HG02981 (cell line): ENCODE results near the gene TPRG1L.

ENCODE experiments used
- ATAC-seq: cut with Tn5 transposase; IDR thresholded peaks from one replicate; pipeline ENCODE4 v1.9.1; 2021; ENCODE audit warnings: mild to moderate bottlenecking, moderate library complexity; ENCODE audit not compliant: unreplicated experiment

TPRG1L gene

DNA sequence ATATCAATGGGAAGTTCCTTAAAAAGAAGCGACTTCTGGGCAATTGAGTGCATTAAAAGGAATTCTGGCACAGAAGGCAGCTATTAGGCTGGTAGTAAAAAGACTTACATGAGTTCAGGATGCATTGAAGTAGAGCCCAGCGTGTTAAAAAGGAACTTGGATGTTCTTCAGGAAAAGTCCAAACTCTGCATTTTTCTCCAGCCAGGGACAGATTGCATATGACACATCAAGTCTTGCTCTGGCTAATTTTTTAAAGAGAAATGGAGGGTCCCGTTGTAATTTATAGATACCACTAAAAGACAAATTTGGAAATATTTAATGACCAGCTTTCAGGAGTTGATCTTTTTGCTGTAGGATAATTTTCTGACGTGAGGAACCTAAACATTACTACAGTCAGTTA, 1.2 kb downstream of the TPRG1L start:
- no peak for ATAC-seq

DNA sequence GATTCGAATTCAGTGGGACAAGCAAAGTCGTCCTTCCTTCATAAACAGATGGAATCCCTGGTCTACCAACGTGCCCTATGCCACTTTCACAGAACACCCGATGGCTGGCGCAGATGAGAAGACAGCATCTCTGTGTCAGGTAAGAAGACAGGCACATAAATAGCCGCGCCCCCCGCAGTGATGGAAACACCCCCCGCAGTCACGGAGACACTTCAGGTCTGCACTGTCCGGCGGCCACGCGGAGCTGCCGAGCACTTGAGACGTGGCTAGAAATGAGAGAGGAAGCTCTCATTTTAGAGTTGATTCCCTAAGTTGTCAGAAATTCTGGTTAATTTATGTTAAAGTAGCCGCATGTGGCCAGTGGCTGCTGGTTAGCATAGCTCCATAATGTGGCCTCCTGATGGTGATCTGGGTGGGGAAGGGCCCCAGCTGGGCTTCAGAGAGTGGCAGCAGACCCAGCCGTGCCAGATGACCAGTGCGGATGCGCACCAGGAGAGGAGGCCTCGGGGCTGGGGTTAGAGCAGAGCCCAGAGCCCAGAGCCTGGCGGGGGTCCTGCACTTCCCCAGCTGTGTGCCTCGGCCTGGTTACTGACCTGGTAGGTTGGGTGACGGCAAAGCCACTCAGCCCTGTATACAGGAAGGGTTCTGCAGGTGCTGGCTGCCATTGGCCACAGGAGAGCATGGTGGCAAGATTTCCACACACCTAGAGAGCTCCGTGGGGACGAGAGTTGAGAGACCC, 2.9 kb downstream of the TPRG1L start:
- ATAC-seq: no peak

DNA sequence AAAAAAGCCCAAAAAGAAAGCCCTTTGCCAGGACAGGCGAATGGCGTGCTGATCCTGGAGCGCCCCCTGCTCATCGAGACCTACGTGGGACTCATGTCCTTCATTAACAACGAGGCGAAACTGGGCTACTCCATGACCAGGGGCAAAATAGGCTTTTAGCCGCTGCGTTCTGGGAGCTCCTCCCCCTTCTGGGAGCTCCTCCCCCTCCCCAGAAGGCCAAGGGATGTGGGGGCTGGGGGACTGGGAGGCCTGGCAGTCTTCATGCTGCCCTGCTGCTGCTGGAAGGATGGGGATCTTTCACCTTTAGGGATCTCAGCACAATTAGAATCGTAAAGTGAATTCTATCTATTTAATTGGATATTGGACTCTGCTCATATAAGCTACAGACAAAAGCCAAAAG, 3.6 kb downstream of the TPRG1L start:
- ATAC-seq: no peak

DNA sequence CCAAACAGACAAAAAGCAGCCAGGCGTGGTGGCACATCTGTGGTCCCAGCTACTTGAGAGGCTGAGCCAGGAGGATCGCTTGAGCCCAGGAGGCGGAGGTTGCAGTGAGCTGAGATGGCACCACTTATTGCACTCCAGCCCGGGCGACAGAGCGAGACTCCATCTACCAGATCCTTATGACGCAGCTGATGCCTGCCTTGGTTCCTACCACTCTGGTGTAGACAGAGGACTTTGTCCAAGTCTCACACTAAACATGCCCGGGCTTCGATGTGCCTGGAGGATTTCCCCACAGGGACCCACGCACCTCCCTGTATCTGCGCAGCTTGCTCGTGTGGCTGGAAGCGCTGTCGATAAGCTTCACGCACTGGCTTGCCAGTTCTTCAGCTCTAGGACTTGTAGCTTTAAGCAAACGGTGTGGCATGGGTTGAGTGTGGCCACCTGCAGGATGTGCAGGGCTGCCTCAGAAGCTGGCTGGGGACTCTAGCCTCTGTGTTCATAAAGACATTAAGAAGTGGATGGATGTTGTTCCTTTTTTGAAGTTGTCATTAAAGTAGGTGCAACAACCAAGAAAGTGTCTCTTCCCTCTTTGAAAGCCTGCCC, 4.8 kb downstream of the TPRG1L start:
- ATAC-seq: no peak

DNA sequence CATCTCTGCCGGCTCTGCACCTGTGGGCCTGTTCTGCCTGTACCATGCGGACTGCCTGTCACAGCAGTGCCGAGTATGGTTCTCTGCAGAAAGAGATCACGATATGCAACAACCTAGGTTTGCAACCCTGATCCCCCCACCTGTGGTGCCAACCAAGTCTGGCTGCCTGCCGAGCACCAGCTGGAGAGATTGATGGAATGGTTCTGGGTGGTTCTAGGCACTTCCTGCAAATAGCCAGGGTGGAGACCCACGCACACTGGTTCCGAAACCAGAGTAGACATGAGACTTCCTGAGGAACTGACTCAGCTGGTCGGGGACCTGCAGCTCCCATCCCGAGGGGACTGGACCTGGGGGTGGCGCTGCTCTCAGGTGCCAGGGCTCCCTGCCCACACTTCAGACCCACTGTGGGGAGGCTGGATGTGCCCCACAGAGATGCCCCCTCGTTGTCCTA, 5.4 kb downstream of the TPRG1L start:
- no peak for ATAC-seq

DNA sequence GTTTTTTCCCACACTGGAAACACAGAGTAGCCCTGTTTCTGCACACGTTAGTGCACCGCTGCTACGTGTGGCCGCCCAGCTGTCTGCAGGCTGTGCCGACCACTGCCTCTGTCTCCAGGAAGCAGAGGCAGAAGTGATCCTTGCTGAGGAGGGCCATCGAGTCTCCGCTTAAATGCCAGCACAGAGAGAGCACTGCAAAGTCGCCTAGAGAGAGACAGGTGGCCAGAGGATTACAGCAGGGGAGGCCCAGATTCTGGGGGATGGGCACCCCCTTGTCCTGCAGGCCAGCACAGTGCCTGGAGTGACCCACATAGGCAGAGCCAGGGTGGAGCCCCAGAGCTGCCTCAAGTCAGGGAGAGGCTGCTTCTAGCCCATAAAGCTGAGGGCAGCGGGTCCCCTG, 6.1 kb downstream of the TPRG1L start:
- no peak for ATAC-seq

DNA sequence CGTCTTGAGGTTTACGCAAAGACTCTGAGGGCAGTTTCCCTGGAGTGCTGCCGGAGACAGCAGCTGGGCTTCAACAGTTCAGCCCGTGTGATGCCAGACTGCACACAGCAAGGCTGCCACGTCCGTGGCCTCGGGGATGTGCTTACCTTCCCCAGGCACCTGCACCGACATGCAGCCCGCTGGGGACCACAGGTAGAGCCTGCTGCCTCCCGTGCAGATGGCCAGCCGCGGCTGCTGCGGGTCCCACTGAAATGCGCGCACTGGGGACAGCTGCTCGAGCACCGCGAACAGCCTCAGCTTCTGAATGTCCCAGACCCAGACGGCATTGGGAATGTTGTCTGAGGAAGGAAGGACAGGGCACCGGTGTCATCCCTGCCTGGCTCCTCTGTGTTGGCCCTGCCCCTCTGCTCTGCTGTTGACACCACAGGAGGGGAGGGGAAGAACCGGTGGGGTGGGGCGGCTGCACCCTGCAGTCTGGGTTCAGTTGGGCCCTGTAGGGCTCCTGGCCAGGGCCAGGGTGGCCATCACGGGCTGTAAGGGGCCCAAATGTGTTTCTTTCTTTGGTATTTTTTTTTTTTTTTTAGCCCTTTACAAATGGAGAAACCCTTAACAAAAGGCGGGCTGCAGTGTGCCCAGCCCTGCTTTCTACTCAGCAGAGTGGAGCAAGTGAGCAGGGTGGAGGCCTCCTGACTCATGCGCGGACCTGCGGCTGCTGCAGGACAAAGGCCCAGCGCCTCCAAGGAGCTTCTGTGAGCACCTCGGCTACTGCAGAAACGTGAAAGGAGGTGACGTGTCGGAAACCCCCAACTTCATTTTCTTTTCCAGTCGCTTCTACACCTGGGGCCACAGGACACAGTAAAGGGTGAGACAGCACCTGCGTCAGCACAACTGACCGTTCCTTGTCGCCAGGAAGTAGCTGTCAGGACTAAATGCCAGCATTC, 6.8 kb downstream of the TPRG1L start:
- ATAC-seq: no peak

DNA sequence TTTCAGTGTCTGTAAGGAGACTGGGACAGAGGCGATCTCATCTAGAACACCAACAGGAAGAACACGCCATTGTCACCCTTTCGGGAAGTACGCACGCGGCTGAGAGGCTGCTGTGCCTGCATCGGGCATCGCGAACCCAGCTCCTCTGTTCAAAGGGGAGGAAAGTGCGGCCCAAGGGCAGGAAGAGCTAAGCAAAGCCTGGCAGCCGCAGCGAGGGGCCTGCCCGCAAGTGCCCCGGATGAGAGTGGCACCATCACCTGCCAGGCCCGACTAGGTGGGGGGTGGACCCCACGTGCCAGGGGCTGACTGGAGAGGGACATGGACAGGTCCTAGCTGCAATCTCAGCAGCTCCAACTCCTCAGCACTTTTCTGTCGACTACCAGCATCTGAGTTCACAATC, 7.5 kb downstream of the TPRG1L start:
- ATAC-seq: no peak

DNA sequence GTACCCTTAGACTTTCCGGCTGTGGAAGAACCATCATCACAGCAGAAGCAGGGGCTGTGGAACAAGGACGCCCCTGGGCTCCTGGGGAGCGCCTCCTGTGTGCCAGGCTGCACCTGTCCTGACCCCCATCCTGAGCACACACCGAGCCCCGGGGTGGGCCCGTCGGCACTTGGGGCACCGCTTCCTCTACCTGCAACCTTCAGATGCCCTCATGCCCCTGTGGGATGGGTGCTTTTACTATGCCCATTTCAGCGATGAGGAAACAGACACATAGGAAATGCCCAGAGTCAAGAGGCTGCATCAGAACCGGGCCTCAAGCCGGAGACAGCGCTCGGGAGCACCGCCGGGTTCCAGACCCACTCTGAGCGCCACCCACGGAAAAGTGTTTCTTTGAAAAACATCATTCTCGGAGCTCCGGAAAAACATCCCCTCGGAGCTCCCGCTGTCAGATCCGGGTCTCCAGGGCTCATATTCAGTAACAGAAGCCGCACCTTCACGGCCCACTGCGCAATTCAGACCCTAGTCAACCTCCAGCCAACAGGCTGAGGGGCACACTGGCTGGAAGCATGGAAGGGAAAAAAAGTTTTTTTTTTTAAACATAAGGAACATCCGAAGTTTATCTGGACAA, 8.0 kb downstream of the TPRG1L start:
- ATAC-seq: no peak

DNA sequence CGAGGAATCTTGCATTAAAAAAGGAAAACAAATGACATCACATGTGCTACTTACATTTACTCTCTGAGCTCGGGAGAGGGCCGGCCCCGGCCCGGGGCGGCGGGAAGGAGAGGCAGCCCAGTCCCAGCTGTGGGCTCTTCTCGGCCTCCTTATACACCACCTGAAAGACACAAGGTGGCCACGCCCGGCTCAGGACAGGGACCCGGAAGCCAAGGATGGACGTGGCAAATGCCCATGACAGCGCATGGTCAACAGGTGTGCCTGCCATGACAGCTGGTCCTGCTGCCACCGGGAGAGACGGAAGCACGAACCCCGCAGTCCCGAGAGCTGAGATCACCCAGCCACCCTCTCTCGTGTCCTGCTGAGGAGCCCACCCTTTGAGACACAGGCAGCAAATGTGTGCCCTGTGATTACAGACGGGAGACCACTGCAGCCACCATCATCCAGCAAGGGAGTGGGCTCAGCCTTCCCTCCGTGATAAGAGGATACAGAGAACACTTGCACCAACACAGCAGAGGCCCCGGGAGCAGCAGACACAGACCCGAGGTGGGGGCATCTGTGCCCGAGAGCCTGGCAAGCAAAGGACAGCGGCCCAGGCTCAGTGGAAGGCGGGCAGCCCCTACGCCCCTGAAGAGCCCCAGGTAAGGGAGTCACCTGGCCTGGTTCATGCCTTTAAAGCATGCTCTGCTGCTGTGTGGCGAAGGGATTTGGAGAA, 8.7 kb downstream of the TPRG1L start:
- ATAC-seq: no peak

DNA sequence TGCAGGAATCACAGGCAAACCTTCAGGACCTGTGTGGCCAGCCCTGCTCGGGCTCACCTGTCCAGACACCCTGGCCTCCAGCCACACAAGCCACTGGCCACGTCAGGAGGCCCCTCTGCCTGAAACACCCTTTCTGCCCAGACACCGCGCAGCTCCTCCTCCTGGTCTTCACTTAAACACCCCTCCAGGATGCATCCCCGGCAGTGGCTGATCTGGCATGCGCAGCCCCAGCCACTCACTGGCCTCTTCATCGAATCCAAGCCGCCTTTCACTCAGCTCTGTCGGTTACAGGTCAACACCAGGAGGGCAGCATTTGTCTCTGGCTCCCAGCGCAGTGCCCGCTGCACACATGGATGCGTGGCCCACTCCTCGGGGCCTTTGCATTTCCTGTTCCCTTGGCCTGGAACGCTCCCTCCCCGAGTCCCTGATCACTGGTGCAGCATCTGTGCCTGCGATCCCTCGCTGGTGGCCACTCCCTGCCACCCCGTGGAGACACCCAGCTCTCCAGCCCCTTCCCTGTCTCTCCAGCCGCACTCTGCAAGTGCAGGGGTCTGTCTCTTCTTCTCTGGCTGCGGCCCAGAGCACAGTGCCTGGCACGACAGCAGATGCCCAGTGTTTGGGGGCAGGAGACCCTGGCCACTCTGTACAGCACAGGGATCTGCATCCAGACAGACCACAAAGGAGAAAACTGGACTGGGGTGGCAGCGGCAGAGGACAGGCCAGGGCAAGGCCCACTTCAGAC, 9.4 kb downstream of the TPRG1L start:
- ATAC-seq: no peak

DNA sequence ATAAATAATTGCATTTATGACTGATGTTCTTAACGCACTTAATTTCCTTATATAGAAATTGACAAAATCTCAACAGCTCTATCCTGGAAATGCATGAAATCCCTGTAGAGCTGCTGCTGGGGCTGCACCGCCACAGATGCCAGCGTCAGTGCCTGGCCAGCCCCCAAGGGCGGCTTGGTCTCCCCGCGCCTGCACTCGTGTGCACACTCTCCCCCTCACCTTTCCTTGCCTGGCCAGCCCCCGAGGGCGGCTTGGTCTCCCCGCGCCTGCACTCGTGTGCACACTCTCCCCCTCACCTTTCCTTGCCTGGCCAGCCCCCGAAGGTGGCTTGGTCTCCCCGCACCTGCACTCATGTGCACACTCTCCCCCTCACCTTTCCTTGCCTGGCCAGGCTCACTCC, 11.3 kb downstream of the TPRG1L start:
- no peak for ATAC-seq

DNA sequence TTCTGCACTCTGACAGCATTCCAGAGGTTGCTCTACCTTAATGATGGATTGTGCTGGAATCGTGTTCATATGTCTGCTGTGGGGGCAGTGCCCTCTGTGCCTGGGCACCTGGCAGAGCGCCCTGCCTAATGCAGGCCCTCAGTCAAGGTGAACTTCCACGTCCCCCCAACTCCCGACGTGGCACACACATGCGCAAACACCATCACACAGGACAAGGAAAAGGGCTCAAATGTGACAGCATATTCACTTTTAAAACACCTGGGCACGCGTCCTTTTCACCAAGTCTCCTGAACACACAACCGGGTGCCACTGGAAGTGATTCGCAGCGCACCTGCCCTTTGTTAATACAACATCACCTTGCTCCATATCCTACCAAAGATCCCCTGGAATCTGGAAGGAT, 11.7 kb downstream of the TPRG1L start:
- ATAC-seq: no peak

DNA sequence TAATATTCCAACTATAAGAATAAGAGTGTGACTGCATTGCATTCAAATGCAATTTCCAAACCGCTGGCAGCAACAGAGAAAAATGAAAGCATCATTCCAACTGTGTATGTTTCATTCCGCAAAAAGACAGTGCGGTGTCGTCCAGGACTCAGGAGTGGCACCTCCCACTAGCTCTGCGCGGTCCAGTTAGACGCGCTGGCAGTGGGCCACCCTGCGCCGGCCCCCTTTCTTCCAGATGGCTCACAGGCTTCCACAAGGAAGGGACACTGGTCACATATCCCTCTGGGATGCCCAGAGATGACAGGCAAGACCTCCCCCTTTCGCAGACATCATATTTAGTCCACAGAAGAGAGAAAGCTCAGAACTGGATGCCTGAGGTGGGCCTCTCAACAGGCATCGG, 13.2 kb downstream of the TPRG1L start:
- no peak for ATAC-seq

DNA sequence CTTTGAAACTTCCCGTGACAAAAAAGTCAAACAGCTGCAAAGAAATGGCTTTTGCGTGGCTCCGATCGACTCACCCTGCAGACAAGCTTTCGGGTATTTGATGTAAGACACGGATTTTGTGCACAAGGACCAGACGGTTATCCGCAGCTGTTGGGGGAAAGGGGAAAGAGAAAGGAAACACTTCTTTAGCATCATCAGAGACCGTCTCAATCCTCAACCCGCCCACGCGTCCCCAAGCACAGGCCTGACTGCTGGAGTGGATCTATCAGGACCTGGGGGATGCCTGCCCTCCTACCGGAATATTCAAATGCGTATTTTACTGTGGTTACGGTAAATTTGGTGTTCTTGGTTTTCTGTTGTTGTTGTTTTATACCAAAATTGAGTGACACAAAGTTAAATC, 13.9 kb downstream of the TPRG1L start:
- no peak for ATAC-seq

DNA sequence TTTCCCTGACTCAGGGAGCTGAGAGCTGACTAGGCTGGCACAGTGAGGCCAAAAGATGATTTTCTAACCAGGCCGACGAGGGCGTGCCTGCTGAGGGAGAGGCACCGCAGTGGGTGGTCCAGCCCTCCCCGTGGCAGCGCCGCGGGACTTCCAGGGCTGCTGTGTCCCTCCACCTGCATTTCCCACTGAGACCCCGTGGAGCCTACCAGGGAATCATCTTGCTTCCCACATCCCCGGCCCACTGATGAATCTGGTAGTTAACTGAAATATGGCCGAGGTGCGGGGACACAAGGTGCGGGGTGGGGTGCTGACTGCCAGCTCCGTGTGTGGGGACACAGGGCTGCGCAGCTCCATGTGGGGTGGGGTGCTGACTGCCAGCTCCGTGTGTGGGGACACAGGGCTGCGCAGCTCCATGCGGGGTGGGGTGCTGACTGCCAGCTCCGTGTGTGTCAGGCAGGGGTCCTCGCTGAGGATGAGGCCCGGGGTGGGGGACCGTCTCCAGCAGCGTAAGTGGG, 14.6 kb downstream of the TPRG1L start:
- no peak for ATAC-seq

DNA sequence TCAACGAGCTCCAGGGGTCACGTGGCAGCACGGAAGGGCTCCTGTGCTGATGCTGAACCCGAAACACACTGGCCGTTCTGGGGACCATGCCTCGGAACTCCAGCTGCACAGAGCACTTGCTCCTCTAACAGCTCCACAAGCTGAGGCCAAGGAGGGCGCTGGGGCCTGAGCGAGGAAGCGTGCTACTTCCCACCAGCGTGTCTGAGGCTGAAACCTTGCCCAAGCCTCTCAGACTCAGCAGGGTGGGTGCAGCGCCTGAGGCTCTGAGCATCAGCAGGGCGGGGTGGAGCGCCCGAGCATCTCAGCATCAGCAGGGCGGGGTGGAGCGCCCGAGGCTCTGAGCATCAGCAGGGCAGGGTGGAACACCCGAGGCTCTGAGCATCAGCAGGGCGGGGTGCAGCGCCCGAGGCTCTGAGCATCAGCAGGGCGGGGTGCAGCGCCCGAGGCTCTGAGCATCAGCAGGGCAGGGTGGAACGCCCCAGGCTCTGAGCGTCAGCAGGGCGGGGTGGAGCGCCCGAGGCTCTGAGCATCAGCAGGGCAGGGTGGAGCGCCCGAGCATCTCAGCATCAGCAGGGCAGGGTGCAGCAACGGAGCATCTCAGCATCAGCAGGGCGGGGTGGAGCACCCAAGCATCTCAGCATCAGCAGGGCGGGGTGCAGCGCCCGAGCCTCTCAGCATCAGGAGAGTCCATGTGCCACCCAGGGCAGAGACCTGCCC, 15.5 kb downstream of the TPRG1L start:
- no peak for ATAC-seq

DNA sequence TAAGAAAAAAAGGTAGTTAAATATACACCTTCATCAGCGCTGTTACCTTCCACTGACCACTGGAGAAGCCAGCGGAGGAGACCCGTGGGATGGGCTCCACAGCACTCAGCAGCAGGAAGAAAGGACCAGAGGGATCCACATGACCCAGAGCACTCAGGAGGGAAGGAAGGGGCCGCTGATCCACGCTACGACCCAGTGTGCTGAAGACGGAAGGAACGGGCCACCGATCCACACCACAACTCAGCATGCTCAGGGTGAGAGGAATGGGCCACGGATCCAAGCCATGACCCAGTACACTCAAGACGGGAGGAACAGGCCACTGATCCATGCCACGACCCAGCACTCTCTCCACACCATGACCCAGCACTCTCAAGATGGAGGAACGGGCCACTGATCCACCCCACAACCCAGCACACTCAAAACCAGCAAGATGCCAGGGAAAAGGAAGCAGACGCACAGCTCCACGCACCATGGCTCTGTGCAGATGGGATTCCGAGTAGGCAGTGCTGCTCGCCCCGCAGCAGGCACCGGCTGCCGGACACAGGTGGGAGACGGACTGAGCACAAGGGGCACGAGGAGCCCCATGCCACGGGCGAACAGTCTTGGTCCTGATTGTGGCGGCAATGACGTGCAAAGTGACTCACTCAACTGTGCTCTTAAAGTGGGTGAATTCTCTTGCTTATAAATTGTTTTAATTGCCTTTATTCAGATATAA, 16.4 kb downstream of the TPRG1L start:
- no peak for ATAC-seq
